Endodermal cell (in vitro differentiated cells): ENCODE data around the gene TSHZ3. TPM values are rescaled to one million over a fixed set of nuclear protein-coding genes. Genes with fewer than 3 reads are reported as not detected.

Source experiments
- DNase-seq: peaks from one replicate; pipeline ENCODE4 v3.0.0-alpha.2; 2017
- H3K27ac ChIP-seq: 2 replicates; pipeline ENCODE4 v1.5.1; 2013; ENCODE audit warnings: mild to moderate bottlenecking, low read depth, low read length, moderate library complexity
- H3K27me3 ChIP-seq: 2 replicates; pipeline ENCODE4 v1.6.1; 2013; ENCODE audit warnings: mild to moderate bottlenecking, low read length, moderate library complexity; ENCODE audit not compliant: insufficient read depth, control insufficient read depth, poor library complexity, severe bottlenecking
- H3K36me3 ChIP-seq: 2 replicates; pipeline ENCODE4 v1.7.0; 2013; ENCODE audit warnings: mild to moderate bottlenecking, low read length, moderate library complexity; ENCODE audit not compliant: control insufficient read depth, insufficient read depth
- H3K4me1 ChIP-seq: one replicate; pipeline ENCODE4 v1.7.0; 2013; ENCODE audit warnings: low read length; ENCODE audit not compliant: control insufficient read depth, insufficient read depth
- H3K4me3 ChIP-seq: 2 replicates; pipeline ENCODE4 v1.5.1; 2013; ENCODE audit warnings: mild to moderate bottlenecking, low read length, moderate library complexity
- H3K9ac ChIP-seq: 2 replicates; pipeline ENCODE4 v1.6.1; 2013; ENCODE audit warnings: mild to moderate bottlenecking, low read length, moderate library complexity; ENCODE audit not compliant: poor library complexity, severe bottlenecking; ENCODE audit errors: extremely low read depth
- H3K9me3 ChIP-seq: 2 replicates; pipeline ENCODE4 v1.6.1; 2013; ENCODE audit warnings: mild to moderate bottlenecking, low read length, moderate library complexity; ENCODE audit not compliant: control insufficient read depth
- H3K27ac Mint-ChIP-seq: 2 replicates; pipeline ENCODE4 v1.8.0; 2020; ENCODE audit warnings: mixed read lengths
- H3K27me3 Mint-ChIP-seq: 2 replicates; pipeline ENCODE4 v1.8.0; 2021; ENCODE audit warnings: mild to moderate bottlenecking, mixed read lengths; ENCODE audit not compliant: insufficient read depth
- H3K36me3 Mint-ChIP-seq: 2 replicates; pipeline ENCODE4 v1.8.0; 2020; ENCODE audit warnings: low read depth, mixed read lengths
- H3K4me1 Mint-ChIP-seq: 2 replicates; pipeline ENCODE4 v1.8.0; 2020; ENCODE audit warnings: mixed read lengths
- H3K4me3 Mint-ChIP-seq: 2 replicates; pipeline ENCODE4 v1.8.0; 2020; ENCODE audit warnings: mild to moderate bottlenecking, moderate library complexity, mixed read lengths
- H3K9me3 Mint-ChIP-seq: 2 replicates; pipeline ENCODE4 v1.8.0; 2020; ENCODE audit warnings: mild to moderate bottlenecking, mixed read lengths
- CTCF ChIP-seq: fragments of 200-600 bp; sonication (generic); conservative IDR thresholded peaks from 2 replicates; pipeline ENCODE4 v1.5.0; 2021; ENCODE audit warnings: antibody characterized with exemption, mild to moderate bottlenecking
- WGBS, 2 experiments: methylation state at CpG; one replicate each; pipeline versions ENCODE4 v1.1.5 to v1.1.7; 2013; ENCODE audit warnings: missing lambda C conversion rate in 2 of 2, mixed read lengths in 1 of 2; ENCODE audit not compliant: insufficient coverage in 1 of 2, insufficient read length in 1 of 2; 5-methylcytosine and 5-hydroxymethylcytosine counted together
- total RNA-seq, 2 donors: library from RNA; stranded (reverse); fragmentation: NEBNext Ultra II Directional in 1 of 2; extraction: Animal tissue kit (Norgen Biotek cat#: 25700) in 1 of 2; gene quantifications; 2 replicates in 1 of 2; 3 replicates in 1 of 2; pipeline ENCODE4 v1.2.1, GENCODE V29; 2021

The TSHZ3 gene
- total RNA-seq, 2 donors from 2014 or later: 0.84 to 2.1 TPM

- Histone ChIP-seq H3K9me3 (no peaks in the 10 kb centered on the region), H3K4me3 (no peak overlapping the region), H3K4me1 (no peaks in the 10 kb centered on the region), H3K9ac (no peak overlapping the region), H3K27ac (no peak overlapping the region), H3K36me3 (no peaks in the 10 kb centered on the region), H3K27me3 (no peaks in the 10 kb centered on the region)
- H3K36me3 Mint-ChIP-seq: no peaks in the 10 kb centered on the region
- H3K9me3 Mint-ChIP-seq: no peaks in the 10 kb centered on the region
- DNase-seq: no peak
- TF ChIP-seq CTCF: no peak
- H3K27ac Mint-ChIP-seq: no peak overlapping the region
- no peaks in the 10 kb centered on the region for H3K4me1 Mint-ChIP-seq
- H3K27me3 Mint-ChIP-seq: no peaks in the 10 kb centered on the region
- WGBS, 2 experiments: 81 to 100% methylated on average over 1 to 4 of the region's 4 CpGs
- H3K4me3 Mint-ChIP-seq: no peak overlapping the region
Observed at GRCh38 chr19:31391518-31391917, 42.3 kb upstream of the TSHZ3 start.

- no peak for DNase-seq
- Mint-ChIP-seq H3K27ac (no peak overlapping the region), H3K27me3 (no peaks in the 10 kb centered on the region), H3K36me3 (no peaks in the 10 kb centered on the region), H3K4me1 (no peaks in the 10 kb centered on the region), H3K9me3 (no peaks in the 10 kb centered on the region), H3K4me3 (no peak overlapping the region)
- Histone ChIP-seq H3K27ac (no peak overlapping the region), H3K27me3 (no peaks in the 10 kb centered on the region), H3K4me3 (no peak overlapping the region), H3K9ac (no peak overlapping the region), H3K36me3 (no peaks in the 10 kb centered on the region), H3K4me1 (no peaks in the 10 kb centered on the region), H3K9me3 (no peaks in the 10 kb centered on the region)
- WGBS, 2 experiments: 95 to 98% methylated on average over 5 to 6 of the region's 6 CpGs
- no peak for TF ChIP-seq CTCF
Observed at GRCh38 chr19:31390711-31391110, 41.5 kb upstream of the TSHZ3 start.

- Mint-ChIP-seq H3K9me3 (no peaks in the 10 kb centered on the region), H3K4me1 (no peaks in the 10 kb centered on the region), H3K27ac (no peak overlapping the region), H3K4me3 (no peak overlapping the region), H3K36me3 (no peaks in the 10 kb centered on the region), H3K27me3 (no peaks in the 10 kb centered on the region)
- Histone ChIP-seq H3K9me3 (no peaks in the 10 kb centered on the region), H3K27me3 (no peaks in the 10 kb centered on the region), H3K9ac (no peak overlapping the region), H3K36me3 (no peaks in the 10 kb centered on the region), H3K27ac (no peak overlapping the region), H3K4me3 (no peak overlapping the region), H3K4me1 (no peaks in the 10 kb centered on the region)
- no peak for TF ChIP-seq CTCF
- DNase-seq: no peak
- WGBS, 2 experiments: 89 to 100% methylated on average over 3 to 5 of the region's 5 CpGs
Observed at GRCh38 chr19:31389874-31390273, 40.6 kb upstream of the TSHZ3 start.
